Suprapubic skin (tissue), 4 donors: ENCODE measurements around the gene ADISSP.

ENCODE experiments used
- CTCF ChIP-seq, 2 donors: fragments of 200-600 bp in 1 of 2; fragments of 450-650 bp in 1 of 2; sonication (generic) in 1 of 2; IDR thresholded peaks; one replicate each; pipeline ENCODE4 v1.5.1; 2016 to 2019; ENCODE audit warnings: antibody characterized with exemption in 2 of 2, mild to moderate bottlenecking in 1 of 2, moderate library complexity in 1 of 2
- EP300 ChIP-seq: sonication (generic); formaldehyde crosslinking; IDR thresholded peaks from one replicate; pipeline ENCODE4 v1.6.1; 2017; ENCODE audit warnings: antibody characterized with exemption
- POLR2A ChIP-seq, 2 donors: fragments of 450-650 bp; IDR thresholded peaks; one replicate each; pipeline ENCODE4 v1.6.1; 2017; ENCODE audit warnings: antibody characterized with exemption in 2 of 2, mild to moderate bottlenecking in 2 of 2, moderate library complexity in 2 of 2
- POLR2AphosphoS5 ChIP-seq, 3 donors: sonication (generic); formaldehyde crosslinking; IDR thresholded peaks; one replicate each; pipeline ENCODE4 v1.6.1; 2017; ENCODE audit warnings: antibody characterized with exemption in 3 of 3

GRCh38 chr20:3786665-3787323 lies 19.2 kb upstream of the ADISSP start, which contains the start of gene CENPB:
- TF ChIP-seq CTCF (IDR thresholded peaks at IDR 0.05) (peak; percentile 67 to 93), EP300 (no peak), POLR2A (IDR thresholded peaks at IDR 0.05) (no peak), POLR2AphosphoS5 (IDR thresholded peaks at IDR 0.05) (peak in 1 of 3 donors; percentile 43)
